GM18870 (cell line): Measurements from ENCODE around the gene PPFIBP2.

Experiments
- ATAC-seq: cut with Tn5 transposase; IDR thresholded peaks from one replicate; pipeline ENCODE4 v1.9.1; 2021; ENCODE audit warnings: moderate library complexity; ENCODE audit not compliant: unreplicated experiment

PPFIBP2 gene

DNA sequence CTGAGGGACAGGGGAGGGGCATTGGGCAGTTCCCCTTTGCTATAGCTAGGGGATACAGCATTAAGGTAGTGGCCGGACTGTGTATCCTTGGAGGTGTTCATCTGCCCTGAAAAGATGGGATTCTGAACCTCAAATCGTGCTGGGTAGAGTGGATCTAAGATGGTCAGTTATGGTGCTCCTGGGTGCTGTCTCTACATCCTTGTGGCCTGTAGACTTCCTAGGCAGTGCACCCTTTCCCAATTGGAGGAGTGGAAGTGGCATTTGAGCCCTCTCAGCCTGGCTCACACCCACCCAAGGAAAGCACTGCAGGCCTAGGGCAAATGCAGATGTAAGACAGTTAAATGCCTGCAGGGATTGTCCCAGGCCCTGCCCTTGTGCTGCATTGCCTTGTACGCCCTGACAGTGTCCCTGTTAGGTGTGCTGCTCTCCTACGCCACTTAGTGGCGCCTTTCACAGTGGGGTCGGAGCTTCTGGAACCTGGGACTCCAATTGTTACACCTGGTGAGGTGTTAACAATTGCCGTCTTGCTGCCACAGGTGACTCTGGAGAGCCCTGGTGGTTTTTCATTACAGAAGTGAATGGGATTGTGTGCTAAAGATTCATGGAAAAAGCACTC lies 35.0 kb downstream of the PPFIBP2 start:
- no peak for ATAC-seq

DNA sequence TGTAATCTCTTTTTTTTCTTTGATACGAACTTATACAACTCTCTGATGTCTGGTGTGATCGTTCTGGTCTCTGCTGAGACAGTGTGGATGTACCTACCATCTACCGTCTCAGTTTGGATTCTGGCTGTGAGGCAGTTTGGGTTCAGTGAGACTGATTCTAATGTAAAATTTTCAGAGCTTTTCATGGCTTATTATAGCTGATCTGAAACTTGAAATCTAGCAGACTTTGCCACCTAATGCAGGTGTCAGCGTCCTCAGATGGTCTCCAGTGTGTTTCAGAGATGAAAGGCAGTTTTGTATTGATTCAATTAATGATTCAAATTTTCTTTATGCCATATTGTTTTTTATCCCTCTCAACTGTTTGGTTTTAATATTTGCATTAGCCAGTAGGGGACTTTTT lies 35.9 kb downstream of the PPFIBP2 start:
- no peak for ATAC-seq

DNA sequence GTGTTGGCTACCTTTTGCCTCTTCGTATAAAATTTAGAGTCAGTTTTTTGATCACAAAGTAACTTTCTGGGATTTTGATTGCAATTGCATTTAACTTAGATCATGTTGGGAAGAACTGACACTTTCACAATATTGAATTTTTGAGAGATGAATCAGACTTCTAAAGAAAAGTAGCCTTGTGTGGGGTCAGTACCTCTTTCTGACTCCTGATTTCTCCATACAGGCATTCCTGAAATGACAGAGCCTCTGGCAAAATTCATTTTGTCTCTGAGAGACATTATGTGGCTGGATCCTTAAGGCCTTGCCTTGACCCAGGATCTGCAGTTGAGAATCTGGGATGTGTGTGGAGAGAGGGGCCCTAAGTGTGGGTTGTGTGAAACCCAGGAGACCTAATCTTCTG lies 37.8 kb downstream of the PPFIBP2 start:
- ATAC-seq, result no peak

DNA sequence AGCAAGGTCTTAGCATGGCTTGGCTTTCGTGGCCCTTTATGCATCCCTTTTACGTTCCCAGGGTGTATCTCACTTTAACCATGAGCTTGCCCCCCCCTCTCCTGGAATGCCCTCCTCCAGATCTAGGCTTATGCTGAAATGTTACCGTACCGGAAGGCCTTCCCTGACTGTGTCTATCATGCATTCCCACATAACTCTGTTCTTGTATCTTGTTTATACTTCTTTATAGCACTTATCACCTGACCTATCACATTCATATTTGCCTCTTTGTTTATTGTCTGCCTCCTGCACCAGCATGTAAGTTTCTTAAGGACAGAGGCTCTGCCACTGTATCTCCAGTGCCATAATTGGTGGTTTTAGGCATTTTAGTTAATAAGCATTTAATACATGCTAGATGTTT lies 38.9 kb downstream of the PPFIBP2 start:
- no peak for ATAC-seq

DNA sequence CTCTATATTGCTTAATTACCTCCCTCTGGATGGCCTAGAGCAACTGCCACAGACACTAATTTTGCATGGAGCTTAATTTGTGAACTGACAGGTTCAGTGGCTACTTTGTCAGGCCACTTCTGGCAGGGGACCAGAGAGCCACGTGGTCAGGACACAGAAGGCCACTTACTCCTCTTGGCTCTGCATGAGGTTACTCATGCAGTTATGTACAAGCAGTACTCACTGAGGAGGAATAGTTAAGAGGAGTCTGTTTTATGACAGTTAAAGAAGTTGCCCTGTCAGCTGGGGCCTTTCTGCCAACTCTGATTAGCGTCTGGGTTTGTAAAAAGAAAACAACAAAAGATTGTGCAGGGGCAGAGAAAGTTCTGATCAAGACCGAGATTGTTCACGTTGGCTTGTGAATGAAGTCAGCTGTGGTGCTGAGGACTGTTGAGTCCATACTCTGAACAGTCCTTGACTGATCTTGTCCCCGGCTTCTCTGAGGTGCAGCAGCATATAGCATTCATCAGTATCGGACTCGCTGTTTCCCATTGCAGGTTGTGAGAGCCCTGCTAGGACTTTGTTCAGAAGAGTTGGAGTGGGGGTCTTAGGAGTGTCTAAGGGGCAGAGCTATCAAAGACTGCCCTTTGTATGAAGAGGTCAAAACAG lies 41.4 kb downstream of the PPFIBP2 start:
- ATAC-seq, result no peak

DNA sequence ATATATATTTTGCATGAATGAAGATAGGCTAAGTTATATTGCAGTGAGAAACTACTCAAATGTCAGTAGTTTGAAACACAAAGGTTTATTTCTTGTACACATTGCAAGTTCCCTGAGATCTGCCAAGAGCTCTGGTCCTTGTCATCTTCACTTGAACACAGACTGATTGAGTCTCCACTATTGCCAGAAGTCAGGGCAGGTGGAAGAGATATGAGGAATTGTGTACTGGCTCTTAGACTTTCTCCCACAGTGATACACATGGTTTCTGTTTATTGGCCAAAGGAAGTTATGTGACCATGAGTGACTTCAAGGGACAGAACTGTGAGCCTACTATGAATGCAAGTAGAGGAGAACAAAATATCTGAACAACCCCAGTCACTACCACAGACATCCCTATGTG lies 44.2 kb downstream of the PPFIBP2 start:
- ATAC-seq, result no peak

DNA sequence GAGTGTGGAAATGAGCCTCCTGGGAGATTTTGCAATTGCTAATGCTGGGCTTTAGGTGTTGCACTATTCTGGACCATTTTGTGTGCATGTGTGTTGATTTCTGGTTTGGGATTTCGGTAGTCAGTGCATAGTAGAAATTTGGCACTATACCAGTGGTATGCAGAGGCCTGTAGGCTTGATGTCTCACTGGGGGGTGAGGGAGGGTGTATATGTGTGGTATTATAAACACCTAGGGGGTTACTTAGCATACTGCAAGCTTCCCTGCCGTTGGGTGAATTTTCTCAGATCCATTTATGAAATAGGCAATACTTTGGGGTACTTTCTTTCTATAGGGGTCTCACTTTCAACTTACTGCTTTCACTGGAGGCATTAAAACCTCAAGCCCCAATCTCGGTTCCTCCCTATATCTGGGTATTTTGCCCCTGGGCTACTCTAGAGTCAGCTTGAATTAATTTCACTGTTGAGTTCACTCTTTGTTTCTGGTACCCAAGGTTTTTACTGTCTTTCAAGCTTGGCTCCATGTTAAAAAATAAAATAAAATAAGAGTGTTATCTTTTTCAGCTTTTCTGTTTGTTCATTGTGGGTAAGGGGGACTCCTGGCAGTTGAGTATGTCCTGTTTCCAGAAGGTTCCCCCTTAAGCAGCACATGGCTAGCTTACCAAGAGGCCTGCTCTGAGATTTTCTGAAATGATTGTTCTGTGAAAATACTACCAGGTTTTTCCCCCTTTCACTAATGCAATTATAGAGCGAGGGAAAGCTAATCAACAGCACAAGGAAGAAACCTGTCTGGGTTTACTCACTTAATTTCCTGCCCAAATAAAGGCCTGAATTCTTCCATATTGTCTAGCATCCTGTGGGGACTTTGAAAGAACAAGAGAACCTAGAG lies 45.8 kb downstream of the PPFIBP2 start:
- ATAC-seq, result no peak

DNA sequence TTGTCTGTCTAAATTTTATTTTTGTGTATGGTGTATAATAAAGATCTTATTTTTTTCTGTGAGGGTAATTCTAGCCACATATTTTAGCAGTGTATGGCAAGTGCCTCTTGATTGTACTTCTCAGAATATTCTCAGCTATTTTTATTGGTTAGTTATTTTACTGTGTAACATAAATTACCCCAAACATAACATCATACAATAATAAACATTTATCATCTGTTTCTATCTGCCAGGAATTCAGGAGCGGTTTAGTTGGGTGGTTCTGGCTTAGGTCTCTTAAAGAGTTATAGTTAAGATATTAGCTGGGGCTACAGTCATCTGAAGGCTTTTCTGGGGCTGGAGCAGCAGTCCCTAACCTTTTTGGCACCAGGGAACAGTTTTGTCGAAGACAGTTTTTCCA lies 47.8 kb downstream of the PPFIBP2 start:
- no peak for ATAC-seq

DNA sequence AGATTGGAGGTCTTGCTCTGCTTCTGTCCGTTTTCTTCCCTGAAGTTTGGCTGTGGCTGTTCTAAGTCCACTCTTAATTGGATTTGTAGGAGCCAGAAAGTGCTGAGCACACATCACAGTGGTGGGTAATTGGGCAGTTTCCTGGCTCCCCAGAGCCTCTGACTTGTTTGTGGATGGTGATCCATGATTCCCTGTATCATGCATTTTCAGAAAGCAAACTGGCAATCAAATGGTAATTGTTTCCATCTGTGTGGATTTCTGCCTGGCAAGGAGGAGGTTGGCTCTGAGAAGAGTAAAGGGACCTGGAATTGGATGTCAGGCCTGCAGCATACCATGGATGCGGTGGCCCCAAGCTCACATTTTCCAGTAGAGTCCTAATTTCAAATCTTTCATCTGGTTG lies 49.5 kb downstream of the PPFIBP2 start:
- ATAC-seq, result no peak

DNA sequence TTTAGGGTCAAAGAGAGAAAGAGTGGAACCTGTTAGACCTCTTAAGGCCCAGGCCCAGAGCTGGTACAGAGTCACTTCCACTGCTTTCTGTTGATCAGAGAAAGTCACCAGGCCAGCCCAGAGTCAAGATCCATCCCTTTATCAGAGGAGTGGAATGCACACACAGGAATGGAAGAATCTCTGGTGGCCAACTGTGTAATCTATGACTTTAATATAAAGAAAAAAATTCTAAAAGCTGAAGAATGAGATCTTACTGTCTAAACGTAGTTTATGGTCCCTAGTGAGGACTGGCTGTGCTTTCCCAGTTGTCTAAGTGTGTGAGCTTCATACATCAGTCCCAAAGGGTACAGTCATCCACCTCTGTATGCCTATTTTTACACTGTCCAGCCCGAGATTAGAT lies 51.0 kb downstream of the PPFIBP2 start:
- no peak for ATAC-seq

DNA sequence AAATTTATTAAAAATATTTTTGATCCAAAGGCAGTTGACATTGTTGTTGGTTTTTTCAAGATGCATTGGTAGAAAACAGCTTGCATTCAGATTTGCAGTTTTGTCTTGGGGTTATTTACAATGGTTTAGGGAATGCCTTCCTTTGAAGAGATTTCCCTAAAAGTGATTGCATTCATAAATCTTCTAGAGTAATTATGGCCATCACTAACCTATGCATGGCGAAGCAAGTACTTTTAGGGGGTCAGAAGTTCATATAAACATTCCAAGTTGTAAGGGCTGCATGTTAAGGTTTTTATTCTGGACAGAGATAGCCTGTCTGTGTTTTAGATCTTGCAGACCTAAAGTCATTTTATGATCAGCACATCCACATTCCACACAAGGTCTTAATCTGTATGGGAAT lies 53.5 kb downstream of the PPFIBP2 start:
- no peak for ATAC-seq

DNA sequence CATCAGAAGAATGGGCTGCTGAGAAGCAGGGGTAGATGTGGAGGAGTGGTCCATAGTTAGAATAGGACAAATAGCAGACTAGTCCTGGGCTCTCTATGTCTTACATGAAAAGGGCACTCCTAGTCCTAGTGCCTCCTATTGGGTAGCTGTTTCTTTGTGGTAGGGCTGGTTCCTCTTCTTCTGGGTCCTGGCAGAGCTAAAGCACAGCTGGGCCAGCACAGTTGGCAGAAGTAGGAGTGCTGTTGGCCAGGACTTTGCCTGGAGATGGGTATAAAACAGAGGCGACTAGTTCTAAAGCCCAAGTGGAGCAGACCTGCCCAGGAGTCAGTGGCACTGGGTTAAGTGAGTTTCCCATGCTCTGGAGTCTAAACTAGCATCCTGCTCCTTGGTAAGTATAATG lies 55.2 kb downstream of the PPFIBP2 start:
- no peak for ATAC-seq

DNA sequence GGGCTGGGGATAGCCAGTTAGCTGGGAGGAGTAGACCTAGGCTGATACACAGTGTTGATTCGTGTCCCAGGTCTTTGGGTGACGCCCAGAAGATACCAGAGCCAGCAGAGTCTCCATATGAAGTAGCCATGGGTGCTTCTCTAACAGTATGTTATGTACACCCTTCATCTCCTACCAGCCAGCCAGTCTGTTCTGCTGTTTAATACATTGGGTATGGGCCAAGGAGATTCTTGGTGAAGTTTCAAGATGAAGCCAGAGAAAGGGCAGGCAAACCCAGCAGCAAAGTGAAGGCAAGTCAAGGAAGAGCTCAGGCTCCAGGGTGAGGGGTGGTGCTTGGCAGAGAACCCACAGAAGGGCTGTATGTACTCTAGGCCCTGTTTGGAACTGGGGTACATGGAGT lies 56.4 kb downstream of the PPFIBP2 start:
- no peak for ATAC-seq

DNA sequence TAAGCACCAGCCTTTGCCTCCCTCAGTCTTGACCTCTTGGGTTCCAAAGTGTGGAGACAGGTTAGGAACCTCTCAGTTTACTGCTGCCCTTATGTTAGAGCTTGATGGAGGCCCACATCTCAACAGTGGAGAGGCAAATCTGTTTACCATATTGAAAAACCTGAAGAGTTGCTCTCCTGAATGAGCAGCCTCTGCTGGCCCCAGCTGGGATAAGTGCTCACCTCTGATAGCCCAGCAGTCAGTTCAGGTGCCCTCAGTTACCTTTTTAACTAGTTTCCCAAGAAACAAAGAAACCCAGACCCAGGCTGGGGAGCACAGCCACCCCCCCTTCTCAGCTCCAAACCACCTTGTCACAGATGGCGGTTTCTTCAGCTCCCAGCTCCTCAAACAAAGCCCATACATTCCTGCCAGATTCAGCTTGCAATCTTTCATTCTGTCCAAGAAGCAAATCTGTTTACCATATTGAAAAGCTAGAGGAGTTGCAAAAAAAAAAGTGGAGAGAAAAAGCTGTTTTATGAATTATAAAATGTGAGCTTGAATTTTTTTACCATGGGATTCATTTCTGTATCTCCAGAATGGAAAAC lies 57.2 kb downstream of the PPFIBP2 start:
- ATAC-seq, result no peak

DNA sequence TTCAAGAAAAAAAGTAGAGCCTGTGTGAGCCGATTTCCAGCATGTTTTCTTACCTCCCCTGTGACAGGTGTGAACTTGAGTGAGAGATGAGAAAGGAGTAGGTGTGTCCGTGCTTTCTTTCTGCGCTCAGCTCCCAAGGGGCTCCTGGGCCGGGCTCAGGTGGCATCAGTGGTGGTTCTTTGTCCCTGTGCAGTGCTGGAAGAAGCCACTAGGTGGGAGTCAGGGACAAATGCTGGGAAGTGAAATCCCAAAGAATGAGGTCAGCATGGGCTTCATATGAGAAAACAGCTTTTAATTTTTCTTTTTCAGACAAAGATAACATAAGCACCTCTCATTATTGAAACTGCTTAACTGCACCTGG lies 57.8 kb downstream of the PPFIBP2 start:
- no peak for ATAC-seq

DNA sequence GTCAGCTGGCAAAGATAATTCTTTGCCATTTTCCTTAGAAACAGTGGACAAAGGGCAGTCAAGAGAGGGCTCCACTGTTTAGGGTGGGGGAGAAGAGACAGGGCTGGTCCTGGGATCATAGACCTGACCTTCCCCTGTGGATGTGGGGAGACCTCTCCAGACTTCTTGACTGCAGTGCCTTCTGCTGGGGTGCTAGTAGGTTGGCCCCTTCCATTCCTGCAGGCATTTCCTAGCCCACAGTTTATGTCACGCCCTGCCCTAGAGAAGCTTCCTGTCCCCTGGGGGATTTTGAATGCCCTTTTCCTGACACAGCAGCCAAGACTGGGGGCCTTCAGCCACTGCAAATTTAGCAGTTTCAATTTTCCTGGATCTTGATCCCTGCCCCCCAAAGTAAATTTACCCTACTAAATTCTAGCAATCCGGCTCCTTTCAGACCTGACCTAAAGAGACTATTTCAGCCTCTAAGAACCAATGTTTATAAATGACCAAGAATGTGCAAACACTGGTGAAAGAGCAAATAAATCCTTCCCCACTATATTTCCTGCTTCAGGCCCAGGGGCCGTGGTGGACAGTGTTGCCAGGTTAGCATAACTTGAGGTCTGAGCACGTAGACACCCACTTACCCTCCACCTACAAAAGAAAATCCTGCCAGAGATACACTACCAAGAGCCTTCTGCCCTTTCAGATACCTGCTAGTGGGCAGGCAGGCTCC lies 58.4 kb downstream of the PPFIBP2 start:
- ATAC-seq, result no peak

DNA sequence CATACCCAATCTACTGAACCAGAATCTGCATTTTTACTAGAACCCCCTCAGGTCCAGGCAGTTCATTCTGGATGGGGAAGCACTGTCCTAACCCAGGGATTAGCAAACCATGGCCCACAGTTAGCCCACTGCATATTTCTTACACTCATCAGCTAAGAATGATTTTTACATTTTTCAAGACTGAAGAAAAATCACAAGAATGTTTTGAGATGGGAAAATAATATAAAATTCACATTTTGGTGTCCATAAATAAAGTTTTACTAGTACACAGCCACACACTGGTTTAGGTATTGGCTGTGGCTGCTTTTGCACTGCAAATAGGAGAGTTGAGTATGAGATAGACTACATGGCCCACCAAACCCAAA lies 59.4 kb downstream of the PPFIBP2 start:
- ATAC-seq, result no peak

DNA sequence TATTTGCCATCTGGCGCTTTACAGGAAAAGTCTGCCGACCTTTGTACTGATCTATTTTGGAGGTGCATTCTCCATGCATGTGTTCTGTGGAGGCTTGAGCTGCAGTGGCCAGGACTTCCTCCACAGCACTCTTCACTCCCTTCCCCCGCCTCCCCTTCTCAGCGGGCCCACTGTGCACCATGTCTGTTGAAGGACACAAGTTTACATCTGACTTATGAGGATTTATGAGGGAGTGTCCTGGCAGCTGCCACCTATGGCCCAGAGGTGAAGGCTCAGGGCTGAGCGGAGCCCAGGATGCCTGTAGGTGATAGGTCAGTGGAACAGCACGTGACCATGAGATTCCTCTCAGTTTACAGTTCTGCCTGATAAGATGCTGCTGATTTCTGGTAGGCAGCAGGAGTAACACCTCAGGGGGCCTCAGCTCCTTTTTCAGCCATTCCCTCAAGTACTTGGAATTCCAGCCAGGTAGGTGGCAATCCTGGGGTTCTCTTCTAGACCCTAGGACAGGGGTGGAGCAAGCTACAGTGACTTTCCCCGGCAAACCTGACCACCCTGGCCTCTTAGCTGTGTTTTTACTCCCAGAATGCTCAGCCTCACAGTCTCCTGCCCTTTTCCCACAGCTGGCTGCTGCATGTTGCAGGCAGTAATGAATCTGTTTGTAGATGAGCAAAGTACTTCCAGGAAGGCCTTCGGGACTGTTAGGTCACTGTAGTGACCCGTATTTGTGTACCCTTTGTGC lies 59.9 kb downstream of the PPFIBP2 start:
- ATAC-seq, result no peak

DNA sequence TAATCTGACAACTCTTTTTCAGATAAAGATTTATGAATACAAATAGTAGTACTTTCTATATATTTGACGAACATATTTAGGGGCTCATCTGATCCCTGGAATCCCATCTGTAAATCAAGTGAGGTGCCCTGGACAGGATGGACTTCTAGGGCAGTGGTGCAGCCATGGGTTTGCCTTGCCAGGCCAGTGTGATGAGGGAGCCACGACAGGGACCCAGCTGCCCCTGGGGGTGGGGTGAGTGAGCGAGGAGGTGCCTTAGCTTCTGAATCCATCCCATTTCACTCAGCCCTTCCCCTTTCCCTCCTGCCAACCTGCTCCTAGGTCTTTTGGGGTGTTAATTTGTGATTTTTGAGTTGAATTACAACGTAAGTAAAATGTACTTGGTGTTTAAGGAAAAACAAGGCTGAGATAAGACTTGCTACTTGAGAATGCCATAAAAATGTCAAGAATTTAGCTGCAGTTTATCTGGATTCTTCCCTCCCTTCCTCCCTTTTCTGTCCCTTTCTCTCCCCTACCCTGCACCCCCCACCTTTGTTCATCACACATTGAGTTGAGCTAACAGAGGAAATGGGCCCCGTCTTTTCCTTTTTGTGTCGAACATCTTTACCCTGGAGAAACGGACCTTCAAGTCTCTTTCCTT lies 60.8 kb downstream of the PPFIBP2 start:
- no peak for ATAC-seq
